B cell (primary cell): Measurements from ENCODE around the gene NSG1. TPM values are rescaled to one million over a fixed set of nuclear protein-coding genes. Genes with fewer than 3 reads are reported as not detected.

Experiments
- ATAC-seq: fragments of 200-7000 bp; cut with Tn5 transposase; one replicate; pipeline ENCODE4 v1.10.0; 2021; ENCODE audit warnings: low read depth, mild to moderate bottlenecking, moderate number of reproducible peaks, moderate library complexity
- CTCF ChIA-PET: fragments of 350-600 bp; sonication (Branson Sonifier 250); formaldehyde crosslinking; loops from one replicate; lab custom pipeline; 2021; ENCODE audit warnings: antibody characterized with exemption, inconsistent platforms; lab: Charles Lee
- POLR2A ChIA-PET: fragments of 350-600 bp; sonication (Branson Sonifier 250); formaldehyde crosslinking; loops from one replicate; lab custom pipeline; 2021; ENCODE audit warnings: antibody characterized with exemption; lab: Charles Lee
- DNase-seq: peaks from one replicate; pipeline ENCODE4 v3.0.0; 2013
- H2AFZ ChIP-seq: 2 replicates; pipeline ENCODE4 v1.6.1; 2012; ENCODE audit warnings: mild to moderate bottlenecking, low read depth, low read length; ENCODE audit not compliant: insufficient read depth, poor library complexity, severe bottlenecking
- H3K27ac ChIP-seq, 2 donors: 1 replicate in 1 of 2; 2 replicates in 1 of 2; pipeline ENCODE4 v1.5.1; 2012 to 2013; ENCODE audit warnings: low read length in 2 of 2, mild to moderate bottlenecking in 2 of 2, moderate library complexity in 1 of 2
- H3K27me3 ChIP-seq, 4 experiments: fragments of 200-600 bp in 1 of 4; sonication (generic) in 1 of 4; replicated peaks in 1 of 4; 1 replicate in 2 of 4; 2 replicates in 2 of 4; pipeline versions ENCODE4 v1.6.1 to v1.7.0; 2013 to 2016; ENCODE audit warnings: low read length in 3 of 4, mild to moderate bottlenecking in 2 of 4, mixed read lengths in 1 of 4, moderate library complexity in 1 of 4; ENCODE audit not compliant: insufficient read depth in 4 of 4, control insufficient read depth in 3 of 4; ENCODE audit errors: control extremely low read depth in 1 of 4
- H3K36me3 ChIP-seq, 2 experiments: replicated peaks in 1 of 2; 1 replicate in 1 of 2; 2 replicates in 1 of 2; pipeline versions ENCODE4 v1.6.1 to v1.7.1; 2013; ENCODE audit warnings: low read length in 1 of 2; ENCODE audit not compliant: insufficient read depth in 2 of 2, control insufficient read depth in 1 of 2; ENCODE audit errors: control extremely low read depth in 1 of 2, extremely low read depth in 1 of 2
- H3K4me1 ChIP-seq, 2 donors: fragments of 200-600 bp in 1 of 2; sonication (generic) in 1 of 2; 1 replicate in 1 of 2; 2 replicates in 1 of 2; pipeline versions ENCODE4 v1.5.1 to v1.6.1; 2013 to 2017; ENCODE audit warnings: low read length in 2 of 2; ENCODE audit not compliant: control insufficient read depth in 2 of 2, insufficient read depth in 2 of 2
- H3K4me2 ChIP-seq: replicated peaks from 2 replicates; pipeline ENCODE3; 2012; ENCODE audit warnings: mild to moderate bottlenecking, low read depth, low read length; ENCODE audit not compliant: poor library complexity, severe bottlenecking
- H3K4me3 ChIP-seq, 5 experiments: fragments of 200-600 bp in 1 of 5; sonication (generic) in 1 of 5; 1 replicate in 3 of 5; 2 replicates in 2 of 5; pipeline versions ENCODE4 v1.5.1 to v1.7.0; 2011 to 2016; ENCODE audit warnings: low read length in 4 of 5, mild to moderate bottlenecking in 4 of 5, low read depth in 2 of 5, control low read depth in 1 of 5, moderate library complexity in 1 of 5; ENCODE audit not compliant: insufficient read depth in 1 of 5; ENCODE audit errors: control extremely low read depth in 1 of 5, extremely low read depth in 1 of 5
- H3K79me2 ChIP-seq: fragments of 200-600 bp; sonication (generic); one replicate; pipeline ENCODE4 v1.6.0; 2016; ENCODE audit warnings: low read length; ENCODE audit not compliant: control insufficient read depth, insufficient read depth
- H3K9ac ChIP-seq: fragments of 200-600 bp; sonication (generic); 2 replicates; pipeline ENCODE4 v1.6.1; 2017; ENCODE audit warnings: mild to moderate bottlenecking, low read length, moderate library complexity
- H3K9me3 ChIP-seq, 3 donors: one replicate each; pipeline versions ENCODE4 v1.6.1 to v1.7.1; 2013; ENCODE audit warnings: low read length in 2 of 3; ENCODE audit not compliant: control insufficient read depth in 2 of 3, insufficient read depth in 1 of 3; ENCODE audit errors: control extremely low read depth in 1 of 3
- H4K20me1 ChIP-seq: 2 replicates; pipeline ENCODE4 v1.6.0; 2012; ENCODE audit warnings: mild to moderate bottlenecking, low read length; ENCODE audit not compliant: insufficient read depth, control insufficient read depth, poor library complexity, severe bottlenecking
- H3K27ac Mint-ChIP-seq: one replicate; pipeline ENCODE4 v1.8.0; 2021; ENCODE audit warnings: mixed read lengths
- H3K27me3 Mint-ChIP-seq: one replicate; pipeline ENCODE4 v1.8.0; 2021; ENCODE audit warnings: mixed read lengths
- H3K4me1 Mint-ChIP-seq: one replicate; pipeline ENCODE4 v1.8.0; 2021; ENCODE audit warnings: mixed read lengths
- H3K4me3 Mint-ChIP-seq: one replicate; pipeline ENCODE4 v1.8.0; 2021; ENCODE audit warnings: mixed read lengths
- H3K9me3 Mint-ChIP-seq: one replicate; pipeline ENCODE4 v1.8.0; 2022; ENCODE audit warnings: mixed read lengths; ENCODE audit not compliant: insufficient read depth
- EZH2 ChIP-seq: IDR thresholded peaks from 2 replicates; pipeline ENCODE4 v1.6.1; 2012; ENCODE audit warnings: borderline replicate concordance, low read depth, mild to moderate bottlenecking, moderate library complexity, low read length; ENCODE audit not compliant: insufficient read depth, poor library complexity, severe bottlenecking
- WGBS: methylation state at CpG from one replicate; pipeline ENCODE4 v1.1.5; 2013; ENCODE audit warnings: missing lambda C conversion rate; ENCODE audit not compliant: insufficient coverage; 5-methylcytosine and 5-hydroxymethylcytosine counted together
- intact Hi-C: fragments of 100-400 bp; cut with micrococcal nuclease; formaldehyde crosslinking; loops from one replicate; pipeline ENCODE4 v1.10.0; 2022
- polyA plus RNA-seq: library from polyadenylated mRNA; depleted of rRNA; stranded (reverse); fragments of >200 nt; gene quantifications from 2 replicates; pipeline ENCODE4 v1.2.3, GENCODE V29; 2012
- total RNA-seq, 2 donors: library from RNA; stranded (reverse); fragments of 120-200 nt in 1 of 2; gene quantifications; 1 replicate in 1 of 2; 2 replicates in 1 of 2; pipeline versions ENCODE4 v1.2.3 to v1.2.4, GENCODE V29; 2013 to 2022
- TF ChIP-seq, protein P1 (sequence below): fragments of 200-600 bp; IDR thresholded peaks from one replicate; pipeline ENCODE4 v1.8.0; 2022; ENCODE audit warnings: antibody characterized with exemption, mild to moderate bottlenecking

NSG1 gene
- total and polyA plus RNA-seq, 2 donors (not counting 1 experiment from before 2014, with no cell fraction given) = not detected

DNA sequence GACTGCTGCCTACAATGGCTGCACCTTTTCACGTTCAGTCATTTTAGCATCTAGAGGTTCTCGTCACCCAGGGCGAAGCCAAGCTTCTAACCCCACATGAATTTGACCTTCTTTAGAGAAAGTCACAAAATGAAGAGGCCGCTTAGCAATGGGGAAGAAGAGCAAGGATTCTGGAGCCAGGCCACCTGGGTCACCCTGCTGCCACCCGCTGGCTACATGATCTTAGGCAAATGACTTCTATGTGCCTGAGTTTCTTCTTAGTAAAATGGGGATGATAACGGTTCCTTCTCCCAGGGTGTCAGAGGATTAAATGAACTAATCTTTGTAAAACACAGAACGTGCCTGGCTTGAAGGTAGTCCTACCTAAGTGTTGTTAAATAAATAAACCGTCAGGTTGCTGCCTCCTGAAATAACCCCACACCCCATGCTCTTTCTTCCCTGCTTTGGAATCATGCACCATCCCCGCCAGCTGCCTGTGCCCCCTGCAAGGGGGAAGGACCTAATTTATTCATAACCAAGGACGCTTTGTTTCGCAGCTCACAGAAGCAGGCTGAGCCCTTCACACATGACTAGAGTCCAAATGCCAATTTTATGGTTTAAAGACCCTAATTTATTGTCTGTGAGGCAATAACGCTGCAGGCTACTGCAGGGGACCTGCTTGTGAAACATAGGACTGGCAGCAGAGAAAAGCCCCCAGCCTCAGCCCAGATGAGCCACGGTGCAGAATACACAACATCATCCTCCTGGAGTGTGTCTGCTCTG, 28.6 kb upstream of the NSG1 start:
- POLR2A ChIA-PET = no interaction called here

DNA sequence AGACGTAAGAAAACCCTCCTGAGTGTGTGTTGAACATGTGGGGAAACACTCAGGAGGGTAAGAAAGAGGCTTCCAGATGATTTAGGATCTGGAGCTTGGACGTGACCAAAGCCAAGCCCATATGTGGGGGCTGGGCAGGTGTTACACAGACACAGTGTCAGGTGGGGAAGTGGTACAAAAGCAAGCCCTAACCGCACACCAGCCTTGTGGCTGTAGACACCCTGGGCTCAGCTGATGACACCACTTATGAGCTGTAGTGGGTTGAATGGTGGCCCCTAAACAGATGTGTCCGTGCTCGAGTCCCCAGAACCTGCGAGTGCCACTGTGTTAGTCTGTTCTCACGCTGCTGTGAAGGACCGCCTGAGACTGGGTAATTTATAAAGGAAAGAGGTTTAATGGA, 25.0 kb upstream of the NSG1 start:
- DNase-seq = no peak

More for the DNA sequence above, 28.6 kb upstream of the NSG1 start:
- H3K27me3 Mint-ChIP-seq = peaks cover 44% of the 10 kb centered on the region
- Histone ChIP-seq H3K9ac (no peak overlapping the region), H3K4me2 (no peak overlapping the region), H2AFZ (no peak overlapping the region), H3K27me3 (peaks cover 0 to 39% (median 4%) of the 10 kb centered on the region in 4 experiments), H3K79me2 (no peaks in the 10 kb centered on the region), H3K9me3 (peaks cover 0 to 15% (median 0%) of the 10 kb centered on the region in 3 donors), H3K4me1 (no peaks in the 10 kb centered on the region), H4K20me1 (no peaks in the 10 kb centered on the region), H3K36me3 (no peaks in the 10 kb centered on the region), H3K27ac (no peak overlapping the region), H3K4me3 (no peak overlapping the region)
- H3K9me3 Mint-ChIP-seq = no peaks in the 10 kb centered on the region
- no peaks in the 10 kb centered on the region for H3K4me1 Mint-ChIP-seq
- no peak overlapping the region for H3K4me3 Mint-ChIP-seq
- no peak overlapping the region for H3K27ac Mint-ChIP-seq
- DNase-seq = no peak
- TF ChIP-seq, protein P1, sequence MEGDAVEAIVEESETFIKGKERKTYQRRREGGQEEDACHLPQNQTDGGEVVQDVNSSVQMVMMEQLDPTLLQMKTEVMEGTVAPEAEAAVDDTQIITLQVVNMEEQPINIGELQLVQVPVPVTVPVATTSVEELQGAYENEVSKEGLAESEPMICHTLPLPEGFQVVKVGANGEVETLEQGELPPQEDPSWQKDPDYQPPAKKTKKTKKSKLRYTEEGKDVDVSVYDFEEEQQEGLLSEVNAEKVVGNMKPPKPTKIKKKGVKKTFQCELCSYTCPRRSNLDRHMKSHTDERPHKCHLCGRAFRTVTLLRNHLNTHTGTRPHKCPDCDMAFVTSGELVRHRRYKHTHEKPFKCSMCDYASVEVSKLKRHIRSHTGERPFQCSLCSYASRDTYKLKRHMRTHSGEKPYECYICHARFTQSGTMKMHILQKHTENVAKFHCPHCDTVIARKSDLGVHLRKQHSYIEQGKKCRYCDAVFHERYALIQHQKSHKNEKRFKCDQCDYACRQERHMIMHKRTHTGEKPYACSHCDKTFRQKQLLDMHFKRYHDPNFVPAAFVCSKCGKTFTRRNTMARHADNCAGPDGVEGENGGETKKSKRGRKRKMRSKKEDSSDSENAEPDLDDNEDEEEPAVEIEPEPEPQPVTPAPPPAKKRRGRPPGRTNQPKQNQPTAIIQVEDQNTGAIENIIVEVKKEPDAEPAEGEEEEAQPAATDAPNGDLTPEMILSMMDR = no peak
- no peak for TF ChIP-seq EZH2
- 68% methylated on average over 11 of the region's 13 CpGs for WGBS
- CTCF ChIA-PET = no interaction called here
- intact Hi-C loops = no loop called here
- ATAC-seq = no peak

More for the DNA sequence above, 25.0 kb upstream of the NSG1 start:
- no peak for TF ChIP-seq EZH2
- TF ChIP-seq, protein P1 = no peak
- H3K27ac ChIP-seq = no peak overlapping the region
- 81% methylated on average over 8 of the region's 8 CpGs for WGBS
- Mint-ChIP-seq H3K9me3 (peaks cover 5% of the 10 kb centered on the region), H3K27me3 (peaks cover 43% of the 10 kb centered on the region), H3K4me1 (no peaks in the 10 kb centered on the region), H3K27ac (no peak overlapping the region), H3K4me3 (no peak overlapping the region)
- H3K4me3 ChIP-seq = no peak overlapping the region
- no peak for ATAC-seq
- H3K4me1 ChIP-seq = no peaks in the 10 kb centered on the region
- H3K79me2 ChIP-seq = no peaks in the 10 kb centered on the region
- ChIA-PET CTCF (no interaction called here), POLR2A (no interaction called here)
- no peaks in the 10 kb centered on the region for H3K36me3 ChIP-seq
- H3K27me3 ChIP-seq = peaks cover 0 to 45% (median 5%) of the 10 kb centered on the region in 4 experiments
- intact Hi-C loops = no loop called here
- H2AFZ ChIP-seq = no peak overlapping the region
- no peaks in the 10 kb centered on the region for H4K20me1 ChIP-seq
- no peak overlapping the region for H3K9ac ChIP-seq
- peaks cover 0 to 29% (median 3%) of the 10 kb centered on the region in 3 donors for H3K9me3 ChIP-seq
- H3K4me2 ChIP-seq = no peak overlapping the region
